HG02759 (cell line): Measurements from ENCODE around the gene SFXN1.

ENCODE experiments used
- ATAC-seq: cut with Tn5 transposase; IDR thresholded peaks from one replicate; pipeline ENCODE4 v1.9.1; 2021; ENCODE audit warnings: mild to moderate bottlenecking, moderate library complexity; ENCODE audit not compliant: unreplicated experiment

The SFXN1 gene

GRCh38 chr5:175569701-175570100, 91.3 kb downstream of the SFXN1 start:
- ATAC-seq: no peak

GRCh38 chr5:175572886-175573285, 94.5 kb downstream of the SFXN1 start:
- no peak for ATAC-seq

- ATAC-seq: no peak
Measured at GRCh38 chr5:175573493-175574269, 95.3 kb downstream of the SFXN1 start.

GRCh38 chr5:175575301-175575700, 96.9 kb downstream of the SFXN1 start:
- no peak for ATAC-seq

- no peak for ATAC-seq
Measured at GRCh38 chr5:175576096-175576495, 97.7 kb downstream of the SFXN1 start.

GRCh38 chr5:175576591-175576990, 98.2 kb downstream of the SFXN1 start:
- no peak for ATAC-seq
